Measurements from ENCODE around the gene RICTOR. TPM values are rescaled to one million over a fixed set of nuclear protein-coding genes. Genes with fewer than 3 reads are reported as not detected.

RICTOR gene
- total and polyA plus RNA-seq, 9 of the 15 experiments (the other 6 are each of a cell fraction or from before 2014, with no cell fraction given) = 13.9 to 46.6 (median 22.6) TPM

- TF ChIP-seq PRDM10 (IDR thresholded peaks at IDR 0.05; ENCODE audit: partially characterized antibody) = no peak
- peak; percentile 70 for TF ChIP-seq ZNF316 (IDR thresholded peaks at IDR 0.05)
- TF ChIP-seq MCM5 (IDR thresholded peaks at IDR 0.05; ENCODE audit: low read depth) = no peak
- TF ChIP-seq ZNF436 (CRISPR knock-in tag; IDR thresholded peaks at IDR 0.05) = no peak
- TF ChIP-seq ILF3 (IDR thresholded peaks at IDR 0.05; ENCODE audit: borderline replicate concordance) = no peak
- TF ChIP-seq ZNF696 (CRISPR knock-in tag; conservative IDR thresholded peaks at IDR 0.05) = no peak
- TF ChIP-seq SLC30A9 (CRISPR knock-in tag; IDR thresholded peaks at IDR 0.05) = no peak
- no peak for TF ChIP-seq ZNF217 (CRISPR knock-in tag; IDR thresholded peaks at IDR 0.05)
- peak; percentile 68 for TF ChIP-seq ATF7 (IDR thresholded peaks at IDR 0.05)
- no peak for TF ChIP-seq FOXO4 (CRISPR knock-in tag; IDR thresholded peaks at IDR 0.05)
- no peak for TF ChIP-seq KLF13 (tag; IDR thresholded peaks at IDR 0.05; ENCODE audit: borderline replicate concordance, low read depth)
- no peak for TF ChIP-seq MCM3 (IDR thresholded peaks at IDR 0.05)
- no peak for TF ChIP-seq NR3C1 (CRISPR knock-in tag; IDR thresholded peaks at IDR 0.05)
- TF ChIP-seq ZNF717 (CRISPR knock-in tag; IDR thresholded peaks at IDR 0.05) = no peak
- TF ChIP-seq LARP7 (IDR thresholded peaks at IDR 0.05) = no peak
- TF ChIP-seq MCM7 (IDR thresholded peaks at IDR 0.05) = no peak
- TF ChIP-seq MEF2D (tag; conservative IDR thresholded peaks at IDR 0.05; ENCODE audit: low read depth) = no peak
- TF ChIP-seq CREB3L1 (IDR thresholded peaks at IDR 0.05; ENCODE audit: borderline replicate concordance, low read depth) = no peak
- no peak for TF ChIP-seq ZC3H8 (IDR thresholded peaks at IDR 0.05)
- TF ChIP-seq FOXJ2 (tag; IDR thresholded peaks at IDR 0.05) = no peak
- no peak for TF ChIP-seq ZNF175 (CRISPR knock-in tag; IDR thresholded peaks at IDR 0.05; ENCODE audit: low read depth)
- no peak for TF ChIP-seq GABPB1 (CRISPR knock-in tag; IDR thresholded peaks at IDR 0.05)
- no peak for TF ChIP-seq DNMT1 (IDR thresholded peaks at IDR 0.05)
These were observed 2.8 kb upstream of the RICTOR start (continued) for GRCh38 chr5:39076757-39077728.
